DMS79 treated with DMSO at 0.1 percent for 48 hours (cell line): ENCODE results near the gene ANGPTL2.

Source experiments
- DNase-seq: peaks from one replicate; lab custom pipeline; 2025; lab: John Stamatoyannopoulos, UW

The ANGPTL2 gene

DNA sequence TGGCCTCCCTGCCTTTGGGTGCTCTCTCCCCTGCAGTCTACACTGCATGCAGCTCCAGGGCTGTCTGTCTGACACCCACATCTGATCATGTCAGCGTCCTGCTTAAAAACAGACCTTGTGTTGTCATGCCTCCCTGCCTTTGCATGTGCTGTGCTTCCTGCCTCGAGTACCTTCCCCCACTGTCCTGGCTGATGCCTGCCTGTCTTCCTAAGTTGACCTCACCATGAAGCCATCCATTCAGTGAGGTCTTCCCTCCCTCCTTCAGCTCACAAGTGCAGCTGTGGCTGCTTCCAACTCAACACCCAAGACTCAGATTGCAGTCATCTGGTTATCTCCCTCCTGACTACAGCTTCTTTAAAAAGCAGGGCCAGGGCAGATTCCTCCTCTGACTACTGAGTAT is 5.5 kb downstream of the ANGPTL2 start:
- DNase-seq, result no peak

DNA sequence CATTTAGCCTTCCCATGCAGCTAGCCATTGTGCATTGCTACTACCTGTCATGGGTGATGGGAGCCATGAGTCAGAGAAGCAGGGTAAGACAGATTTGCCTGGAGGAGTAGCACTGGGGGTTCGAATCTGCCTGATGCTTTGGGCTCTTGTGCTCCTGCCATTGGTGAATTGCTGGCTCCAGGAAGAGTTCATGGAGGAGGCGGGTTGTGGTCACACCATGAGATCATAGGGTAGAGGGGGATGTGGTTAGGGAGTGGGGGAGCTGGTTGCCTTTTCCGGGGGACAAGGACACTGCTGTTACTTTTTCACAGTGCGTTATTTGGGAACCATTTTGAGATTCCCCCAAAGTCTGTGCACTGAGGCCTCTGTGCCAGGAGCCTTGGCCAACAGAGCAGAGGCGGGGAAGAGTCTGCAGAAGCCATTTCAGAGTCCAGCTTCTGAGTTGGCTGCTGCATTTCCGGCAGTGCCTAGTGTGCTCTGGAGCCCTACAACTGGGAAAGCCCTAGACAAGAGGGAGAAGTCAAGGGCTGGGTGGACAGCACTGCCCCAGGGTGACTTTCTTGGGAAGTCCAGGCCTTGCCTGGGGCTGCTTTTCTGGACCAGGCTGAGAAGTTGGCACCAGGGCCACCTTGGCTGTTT is 6.2 kb downstream of the ANGPTL2 start:
- no peak for DNase-seq

DNA sequence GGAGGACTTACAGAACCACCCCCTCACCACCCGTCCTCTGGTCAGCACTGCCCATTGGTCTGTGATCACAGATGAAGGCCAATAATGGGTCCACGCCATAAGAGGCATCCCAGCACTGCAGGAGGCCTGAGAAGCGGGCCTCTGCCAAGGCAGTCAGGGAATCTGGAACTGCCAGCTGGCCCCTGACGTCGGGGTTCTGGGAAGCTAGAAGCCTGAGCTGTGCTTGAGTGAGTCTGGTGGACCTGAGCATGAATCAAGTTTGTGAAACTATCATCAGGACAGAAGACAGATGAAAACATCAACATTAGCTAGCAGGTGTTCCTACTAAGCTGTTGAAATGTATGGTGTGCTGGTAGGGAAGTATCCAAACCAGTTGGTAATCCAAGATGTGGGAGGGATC is 7.8 kb downstream of the ANGPTL2 start:
- no peak for DNase-seq

DNA sequence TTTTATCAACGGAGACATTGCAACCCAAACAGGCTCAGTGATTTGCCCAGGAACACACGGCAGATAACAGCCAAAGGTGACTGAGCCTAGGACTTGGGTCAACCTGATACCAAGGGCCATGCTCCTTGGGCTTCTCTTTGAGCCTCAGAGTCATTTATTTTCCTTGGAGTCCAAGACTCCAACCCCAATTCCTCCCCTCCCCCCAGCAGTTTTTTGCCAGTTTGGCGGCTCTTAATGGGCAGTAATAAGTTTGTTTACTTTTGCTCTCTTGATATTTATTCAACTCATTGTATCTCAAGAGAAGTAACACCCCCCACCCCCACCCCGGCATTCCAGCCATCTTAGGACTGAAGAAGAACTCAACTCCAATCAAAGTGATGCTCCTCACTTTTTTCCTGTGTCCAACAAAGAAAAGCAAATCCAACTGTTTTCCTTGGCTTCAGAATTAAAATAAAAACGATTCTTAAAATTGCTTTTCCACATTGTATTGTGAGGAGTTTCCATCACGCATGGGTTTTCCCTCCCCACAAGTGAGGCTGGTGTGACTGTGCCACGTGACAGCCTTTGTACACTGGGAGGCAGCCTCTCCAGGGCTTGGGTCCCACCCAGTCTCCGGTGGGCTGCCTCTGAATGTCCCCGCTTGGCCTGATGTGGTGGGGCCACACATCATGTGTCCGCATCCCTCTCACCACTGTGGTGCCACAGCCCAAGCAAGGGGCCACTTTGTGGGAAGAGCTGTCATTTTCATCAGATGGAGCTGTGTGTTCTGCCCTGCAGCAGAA is 9.1 kb downstream of the ANGPTL2 start:
- no peak for DNase-seq

DNA sequence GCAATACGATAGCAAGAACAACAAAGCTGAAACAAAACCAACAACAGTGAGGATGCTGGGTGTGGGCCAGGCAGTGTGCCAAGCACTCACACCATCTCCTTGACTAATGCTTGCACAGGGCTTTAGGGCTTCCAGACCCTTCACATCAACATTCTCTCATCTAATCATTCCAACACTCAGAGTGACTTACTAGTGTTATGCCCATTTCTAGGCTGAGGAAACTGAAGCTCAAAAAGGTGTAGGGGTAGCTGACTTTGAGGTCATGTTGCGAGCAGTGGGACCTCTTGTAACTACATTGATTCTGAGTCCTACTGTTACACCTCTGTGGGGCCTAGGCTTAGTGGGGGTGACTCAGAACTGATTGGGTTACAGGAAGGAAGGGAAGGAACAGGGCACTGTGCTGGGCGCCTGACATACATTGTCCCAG is 9.7 kb downstream of the ANGPTL2 start:
- peak; percentile 12 for DNase-seq

DNA sequence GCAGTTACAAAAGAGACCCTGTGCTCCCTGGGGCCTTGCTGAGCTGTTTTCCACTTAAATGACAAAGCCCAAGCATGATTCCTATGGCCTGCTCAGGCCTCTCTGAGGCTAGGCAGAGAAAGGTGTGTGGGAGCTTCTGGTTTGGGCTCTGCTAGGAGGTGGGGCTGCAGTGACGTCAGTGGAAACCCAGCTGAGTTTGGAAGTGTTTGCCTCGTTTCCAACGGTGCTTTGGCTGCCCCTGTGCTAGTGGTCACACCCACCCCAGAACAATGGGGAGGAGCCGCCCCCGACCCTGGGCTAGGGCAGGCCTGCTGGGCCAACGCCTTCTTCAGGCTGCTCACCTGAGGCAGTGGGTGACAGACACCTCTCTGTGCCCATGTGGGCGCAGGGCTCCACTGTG is 10.4 kb downstream of the ANGPTL2 start:
- no peak for DNase-seq

DNA sequence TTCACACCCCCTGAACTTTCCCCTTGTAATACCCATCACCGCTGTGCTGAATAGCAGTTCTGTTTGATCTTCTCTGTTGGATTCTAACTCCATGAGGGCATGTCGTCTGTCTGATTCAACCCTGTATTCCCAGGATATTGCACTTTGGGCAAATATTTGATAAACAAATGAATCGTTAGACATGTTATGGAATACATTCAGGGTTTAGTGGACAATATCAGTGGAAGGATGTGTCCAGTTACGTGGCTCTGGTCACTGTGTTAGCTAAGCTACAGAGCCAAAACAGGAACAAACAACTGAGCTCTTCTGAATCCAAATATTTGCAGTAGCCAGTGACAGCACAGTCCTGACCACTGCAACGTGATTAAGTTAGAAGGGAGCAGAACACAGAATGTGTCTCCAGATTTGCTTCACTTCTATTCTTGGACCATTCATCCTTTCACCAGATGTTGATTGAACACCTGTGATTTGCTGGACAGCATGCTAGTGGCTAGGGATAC is 13.2 kb downstream of the ANGPTL2 start:
- no peak for DNase-seq

DNA sequence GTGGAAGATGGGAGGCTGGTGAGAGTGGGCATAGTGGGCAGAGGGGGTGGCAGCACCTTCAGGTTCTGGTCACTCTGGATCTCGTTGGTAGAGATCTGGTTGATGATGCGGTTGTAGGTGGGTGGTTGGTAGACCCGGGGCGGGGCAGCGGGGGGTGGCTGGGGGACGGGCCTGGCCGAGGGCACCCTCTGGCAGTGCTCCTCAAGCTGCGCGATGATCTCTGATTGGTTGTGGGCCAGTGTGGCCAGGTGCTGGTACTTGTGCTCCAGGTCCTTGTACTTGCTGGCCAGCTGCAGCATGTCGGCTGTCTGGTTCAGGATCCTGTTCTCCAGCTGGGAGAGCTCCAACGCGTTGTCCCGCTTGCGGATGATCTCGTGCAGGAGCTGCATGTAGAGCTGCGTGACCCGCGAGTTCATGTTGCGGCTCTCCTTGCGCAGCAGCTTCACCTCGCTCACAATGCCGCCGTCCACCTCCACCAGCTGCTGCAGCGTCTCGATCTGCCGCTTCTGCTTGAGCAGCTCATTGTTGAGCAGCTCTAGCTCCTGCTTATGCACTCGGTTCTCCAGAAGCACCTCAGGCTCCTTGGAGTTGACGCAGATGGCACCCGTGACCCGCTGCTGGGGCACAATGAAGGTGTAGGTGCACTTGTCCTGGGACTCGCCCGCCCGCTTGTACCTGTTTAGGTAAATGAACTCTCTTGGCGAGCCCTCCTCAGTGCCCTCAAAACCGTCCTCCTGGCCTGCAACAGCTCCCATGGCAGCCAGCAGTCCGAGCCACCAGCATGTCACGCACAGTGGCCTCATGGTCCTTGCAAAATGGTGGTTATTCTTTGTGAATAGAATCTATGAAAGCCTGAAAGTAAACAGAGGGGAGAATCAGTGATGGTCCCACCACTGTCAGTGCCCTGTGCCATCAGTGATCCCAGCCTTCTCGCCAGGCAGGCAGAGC is 14.2 kb downstream of the ANGPTL2 start:
- DNase-seq, result no peak

DNA sequence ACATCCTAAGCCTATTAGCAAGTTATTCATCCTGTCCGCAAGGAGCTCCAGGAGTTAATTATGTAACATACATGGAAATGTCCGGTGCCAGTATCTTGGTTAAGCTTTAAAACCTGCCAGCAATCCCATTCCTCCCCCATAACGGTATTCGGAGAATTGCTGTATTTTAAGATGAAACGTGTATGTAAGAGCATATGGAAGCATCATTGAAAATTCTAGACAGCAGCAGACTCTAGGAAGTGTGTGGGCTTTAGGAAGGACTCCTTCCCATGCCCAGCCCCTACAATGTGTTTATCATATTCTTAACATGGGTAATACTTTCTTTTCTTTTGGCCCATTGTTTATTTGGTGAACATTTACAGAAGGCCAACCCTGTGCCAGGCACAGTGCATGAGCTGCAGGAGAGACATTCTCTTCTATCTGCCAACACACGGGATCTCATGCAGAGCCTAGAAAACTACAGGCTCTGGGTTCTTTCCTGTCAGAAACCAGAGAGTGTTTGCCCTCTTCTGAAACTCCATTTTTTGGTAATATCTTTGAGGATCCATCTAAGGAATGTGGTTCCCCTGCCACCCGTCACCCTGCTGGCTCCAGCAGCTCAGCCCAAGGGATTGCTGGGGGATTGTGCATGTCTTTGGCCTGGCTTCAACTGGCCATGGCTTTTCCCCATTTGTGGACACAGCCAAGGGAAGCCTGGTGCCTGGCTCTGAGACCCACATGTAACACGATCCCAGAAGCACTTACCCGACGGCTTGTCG is 15.1 kb downstream of the ANGPTL2 start:
- DNase-seq, result no peak

DNA sequence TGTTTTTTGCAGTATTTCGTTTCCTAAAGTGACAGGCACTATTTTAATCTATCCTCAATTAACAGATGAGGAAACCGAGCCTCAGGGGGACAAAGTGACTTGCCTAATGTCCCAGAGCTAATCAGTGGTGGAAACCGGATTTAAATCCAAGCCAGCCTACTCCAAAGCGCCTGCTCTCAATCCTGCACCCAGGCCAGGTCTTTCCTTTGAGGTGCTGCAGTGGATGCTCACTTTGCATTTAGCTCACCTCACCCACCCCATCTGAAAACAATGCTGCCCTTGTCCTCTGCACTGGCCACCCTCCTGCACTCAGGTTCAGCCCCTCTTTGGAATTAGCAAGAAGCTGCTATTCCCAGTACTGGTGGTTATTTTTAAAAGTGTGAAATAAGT is 16.0 kb downstream of the ANGPTL2 start:
- DNase-seq, result no peak

DNA sequence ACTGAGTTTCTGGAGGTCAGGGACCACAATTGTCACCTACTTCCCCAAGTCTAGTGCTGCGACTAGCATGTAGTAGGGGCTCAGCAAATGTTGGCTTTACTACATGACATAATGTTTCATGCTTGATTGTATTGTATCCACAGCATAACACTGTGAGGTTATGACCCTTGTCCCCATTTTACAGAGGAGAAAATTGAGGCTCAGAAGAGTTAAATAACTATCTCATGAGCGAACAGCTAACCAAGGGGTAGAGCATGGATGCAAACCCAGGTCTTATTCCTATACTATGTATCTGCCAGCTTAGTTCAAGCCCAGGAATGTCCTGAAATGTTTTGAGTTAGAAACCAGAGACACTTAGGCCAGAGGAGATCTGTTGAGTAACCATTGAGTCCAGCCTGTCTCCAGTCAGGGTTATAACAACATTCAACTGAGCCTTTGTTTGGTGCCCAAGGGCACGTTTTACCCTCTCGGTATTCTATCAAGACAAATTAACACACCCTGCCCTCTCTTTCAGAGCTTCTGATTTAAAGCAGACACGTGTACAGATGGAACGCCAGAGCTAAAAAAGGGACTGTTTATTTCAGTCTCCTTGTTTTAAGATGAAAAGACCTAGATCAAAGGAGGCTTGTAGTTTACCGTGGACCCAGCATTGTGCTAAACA is 16.5 kb downstream of the ANGPTL2 start:
- no peak for DNase-seq

DNA sequence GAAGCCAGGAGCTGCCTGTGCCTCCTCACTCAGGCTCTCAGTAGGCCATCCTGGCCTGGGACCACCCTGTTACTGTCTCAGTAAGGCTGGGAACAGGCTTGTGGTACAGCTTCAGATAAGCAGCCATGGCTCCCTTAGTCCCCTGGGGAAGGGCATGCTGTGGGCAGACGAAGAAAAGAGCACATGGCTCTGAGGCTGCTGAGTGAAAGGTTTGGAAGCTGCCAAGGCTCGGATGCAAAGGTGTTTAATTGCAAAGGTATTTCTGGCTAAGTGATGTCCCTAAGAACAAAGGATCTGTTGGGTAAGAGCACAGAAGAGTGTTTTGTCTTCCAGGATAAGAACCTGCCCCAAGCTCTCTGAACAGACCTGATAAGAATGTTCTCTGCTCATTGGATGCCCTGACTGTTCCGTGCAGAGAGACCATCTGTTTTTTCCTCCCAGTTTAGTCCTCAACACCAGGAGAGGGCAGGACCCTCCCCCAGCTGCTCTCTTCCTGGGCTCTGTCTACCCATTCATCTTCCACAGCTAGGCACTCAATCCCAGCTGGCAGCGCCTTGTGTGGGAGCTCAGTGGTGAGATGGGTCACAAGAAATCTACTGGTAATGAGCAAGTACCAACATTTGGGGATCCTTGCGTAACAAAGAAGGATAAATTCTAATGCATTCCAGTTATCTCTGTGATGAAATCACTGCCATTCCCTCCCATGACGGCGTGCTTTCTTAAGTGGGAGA is 17.7 kb downstream of the ANGPTL2 start:
- DNase-seq, result no peak

DNA sequence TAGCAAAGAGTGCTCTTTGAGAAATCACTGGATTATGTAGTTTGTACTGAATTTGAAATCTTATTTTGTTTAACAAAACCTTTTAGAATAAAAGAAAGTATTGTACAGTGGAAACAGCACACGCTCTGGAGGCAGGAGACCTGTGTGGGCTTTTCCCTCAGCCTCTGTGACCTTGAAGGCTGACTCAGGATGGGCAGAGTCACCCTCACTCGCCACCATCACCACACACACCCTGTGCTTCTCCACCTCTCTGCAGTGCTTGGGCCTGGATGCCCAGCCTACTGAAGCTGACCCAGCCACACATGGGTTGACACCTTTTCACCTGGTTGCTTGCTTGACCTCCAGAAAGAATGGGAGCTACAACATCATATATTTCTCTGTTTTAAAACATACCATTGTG is 19.6 kb downstream of the ANGPTL2 start:
- no peak for DNase-seq

DNA sequence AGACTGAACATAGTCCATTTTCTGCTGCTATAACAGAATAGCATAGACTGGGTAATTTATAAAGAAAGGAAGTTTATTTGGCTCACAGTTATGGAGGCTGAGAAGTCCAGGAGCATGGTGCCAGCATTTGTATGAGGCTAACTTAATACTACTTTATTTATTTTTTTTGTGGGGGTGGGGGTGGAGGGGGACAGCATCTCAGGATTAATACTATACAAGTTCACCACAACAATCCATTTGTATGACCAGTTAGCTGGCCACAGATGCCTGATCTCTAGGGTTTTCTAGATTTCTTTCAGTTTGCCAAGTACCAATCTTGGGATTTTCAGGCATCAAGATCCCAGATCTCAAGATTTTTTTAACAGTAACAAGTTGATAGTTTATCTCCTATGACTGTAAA is 20.3 kb downstream of the ANGPTL2 start:
- no peak for DNase-seq

DNA sequence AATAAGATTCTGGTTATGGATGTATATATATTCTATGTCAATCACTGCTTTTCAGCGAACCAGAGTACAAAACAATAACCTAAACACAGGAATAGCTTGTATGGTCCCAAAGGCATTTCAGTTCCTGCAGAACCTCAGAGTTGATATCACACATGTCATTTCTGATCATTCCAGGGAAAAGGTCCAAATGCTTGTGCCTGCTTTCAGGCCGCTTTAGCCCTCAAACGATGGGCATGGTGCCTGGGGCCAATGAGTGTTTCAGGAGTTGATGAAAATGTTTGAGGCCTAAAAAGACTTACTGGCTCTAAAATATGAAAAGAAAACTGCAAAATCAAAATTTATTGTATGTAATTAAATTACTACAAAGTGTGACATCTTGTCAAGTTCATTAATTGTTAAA is 22.8 kb downstream of the ANGPTL2 start:
- no peak for DNase-seq

DNA sequence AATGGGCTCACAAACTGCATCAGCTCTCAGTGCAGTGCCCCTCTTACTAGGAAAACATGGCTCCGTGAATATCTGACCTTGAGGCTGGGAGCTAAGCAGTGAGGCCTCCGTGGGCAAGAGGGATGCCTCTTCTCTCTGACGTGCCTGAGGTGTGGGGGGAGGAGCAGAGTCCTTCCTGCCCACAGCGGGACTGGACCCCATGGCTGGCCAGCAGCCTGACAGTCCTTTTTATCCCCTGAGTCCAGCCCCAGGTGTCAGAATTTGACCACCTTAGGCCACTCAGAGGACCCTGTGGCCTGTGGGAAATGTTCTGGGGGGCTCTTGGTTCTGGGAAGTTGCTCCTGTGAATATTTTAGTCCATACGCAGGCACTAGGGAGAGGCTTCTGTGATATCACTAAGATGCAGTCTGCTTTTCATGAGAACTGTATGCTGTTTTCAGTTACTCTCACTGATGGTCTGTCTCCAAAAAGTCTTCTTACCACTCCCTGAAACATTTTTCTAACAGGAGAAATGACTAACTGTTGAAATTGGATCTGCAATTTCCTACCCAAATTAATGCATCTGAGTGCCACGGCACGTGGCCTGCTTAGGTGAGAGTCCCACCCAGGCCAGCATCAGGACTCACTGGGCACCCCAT is 23.4 kb downstream of the ANGPTL2 start:
- DNase-seq, result no peak

DNA sequence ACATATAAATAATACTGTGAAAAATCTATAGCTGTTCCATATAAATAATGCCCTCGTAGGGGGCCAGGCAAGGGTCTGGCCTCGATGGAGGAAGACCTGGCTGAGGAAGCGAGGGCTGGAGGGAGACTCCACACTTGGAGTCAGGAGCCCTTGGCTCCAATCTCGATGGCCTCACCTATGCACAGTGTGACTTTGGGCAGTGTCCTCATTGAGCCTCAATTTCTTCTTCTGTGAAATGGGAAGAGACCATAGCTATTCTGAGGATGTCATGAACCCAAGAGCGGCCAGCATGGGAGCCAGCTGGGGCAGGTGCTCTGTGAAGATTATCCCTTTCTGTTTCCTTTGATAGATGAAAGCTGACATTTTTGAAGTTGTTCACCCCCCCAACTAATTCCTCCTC is 24.8 kb downstream of the ANGPTL2 start:
- no peak for DNase-seq

DNA sequence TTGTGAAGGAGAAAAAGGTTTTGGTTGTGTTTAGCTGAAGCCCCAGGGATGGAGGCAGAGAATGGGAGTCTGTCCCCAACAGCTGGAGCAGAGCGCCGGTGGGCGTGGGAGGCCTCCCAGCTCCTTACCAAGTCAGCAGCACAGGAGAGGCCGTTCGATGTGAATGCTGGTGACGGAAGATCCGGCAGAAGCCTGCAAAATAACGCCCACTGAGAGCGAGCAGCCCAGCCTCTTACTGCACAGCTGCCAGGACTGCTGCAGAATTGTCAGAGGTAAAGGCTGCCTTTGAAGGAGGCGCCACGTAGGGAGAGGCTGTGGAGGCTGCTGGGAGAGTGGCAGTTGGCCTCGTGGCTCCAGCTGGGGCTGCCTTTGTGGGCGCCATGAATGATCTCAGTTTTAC is 26.2 kb downstream of the ANGPTL2 start:
- DNase-seq, result no peak

DNA sequence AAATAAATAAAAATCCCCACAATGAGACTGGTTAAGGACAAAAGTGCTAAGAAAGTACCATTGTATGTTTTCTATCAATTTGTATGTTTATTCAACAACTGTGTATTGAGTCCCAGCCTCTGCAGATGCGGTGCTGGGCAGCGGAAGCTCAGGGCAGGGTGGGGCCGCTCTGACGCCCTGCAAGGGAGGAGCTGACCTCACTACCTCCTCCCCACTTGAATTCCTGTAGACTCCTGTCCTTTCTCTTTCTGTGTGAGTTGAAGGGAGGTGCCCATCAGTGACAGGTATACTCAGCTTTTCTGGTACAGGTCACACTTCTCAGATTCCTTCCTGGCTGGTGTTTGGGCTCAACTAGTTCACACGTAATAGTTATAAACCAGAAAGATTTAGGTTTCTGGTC is 27.0 kb downstream of the ANGPTL2 start:
- DNase-seq, result no peak
